OCI-LY7 (cell line): Measurements from ENCODE around the gene NAP1L4. TPM values are rescaled to one million over a fixed set of nuclear protein-coding genes. Genes with fewer than 3 reads are reported as not detected.

Source experiments
- BruUV-seq: library from RNA; stranded (reverse); fragments of 400-500 nt; replicated peaks from 2 replicates; lab custom pipeline; 2021; lab: Mats Ljungman, UMichigan
- CTCF ChIA-PET: fragments of 300-600 bp; sonication (Branson Sonifier 250); formaldehyde crosslinking; loops from one replicate; lab custom pipeline; 2022; ENCODE audit warnings: antibody characterized with exemption; ENCODE audit not compliant: unreplicated experiment; lab: Charles Lee
- POLR2A ChIA-PET: fragments of 300-600 bp; sonication (Branson Sonifier 250); formaldehyde crosslinking; loops from one replicate; lab custom pipeline; 2022; ENCODE audit warnings: antibody characterized with exemption; lab: Charles Lee
- DNase-seq: peaks from one replicate; pipeline ENCODE4 v3.0.0-alpha.2; 2015; ENCODE audit warnings: low spot score
- H2AFZ ChIP-seq: fragments of 200-600 bp; sonication (generic), shearing (Covaris generic); 2 replicates; pipeline ENCODE4 v1.6.1; 2014; ENCODE audit warnings: mild to moderate bottlenecking, antibody characterized with exemption, low read length, moderate library complexity
- H3K27ac ChIP-seq: fragments of 200-600 bp; sonication (generic); 2 replicates; pipeline ENCODE4 v1.5.1; 2014; ENCODE audit warnings: mixed run types, low read depth, mild to moderate bottlenecking, moderate library complexity, low read length, inconsistent platforms; ENCODE audit not compliant: poor library complexity, severe bottlenecking
- H3K36me3 ChIP-seq: fragments of 200-600 bp; sonication (generic); 2 replicates; pipeline ENCODE4 v1.6.1; 2014; ENCODE audit warnings: mild to moderate bottlenecking, antibody characterized with exemption, low read length, moderate library complexity, mixed read lengths; ENCODE audit not compliant: insufficient read depth
- H3K4me1 ChIP-seq: fragments of 200-600 bp; sonication (generic); 2 replicates; pipeline ENCODE4 v1.5.1; 2014; ENCODE audit warnings: mild to moderate bottlenecking, low read length; ENCODE audit not compliant: insufficient read depth, poor library complexity, severe bottlenecking
- H3K4me2 ChIP-seq: fragments of 200-600 bp; sonication (generic); 2 replicates; pipeline ENCODE4 v1.6.1; 2014; ENCODE audit warnings: mild to moderate bottlenecking, low read length
- H3K4me3 ChIP-seq: fragments of 200-600 bp; sonication (generic); 2 replicates; pipeline ENCODE4 v1.5.1; 2014; ENCODE audit warnings: mild to moderate bottlenecking, low read depth, low read length; ENCODE audit not compliant: poor library complexity, severe bottlenecking
- H3K79me2 ChIP-seq: fragments of 200-600 bp; sonication (generic); 2 replicates; pipeline ENCODE4 v1.6.1; 2016; ENCODE audit warnings: low read depth, mild to moderate bottlenecking, low read length, moderate library complexity, mixed read lengths; ENCODE audit not compliant: insufficient read depth
- H3K9me2 ChIP-seq: fragments of 200-600 bp; sonication (generic); 2 replicates; pipeline ENCODE4 v1.6.1; 2016; ENCODE audit warnings: mild to moderate bottlenecking, low read length, mixed read lengths; ENCODE audit not compliant: insufficient read depth
- H3K9me3 ChIP-seq: fragments of 200-600 bp; sonication (generic); 2 replicates; pipeline ENCODE4 v1.6.1; 2014; ENCODE audit warnings: mild to moderate bottlenecking, mixed run types, low read length, mixed read lengths
- H4K20me1 ChIP-seq: fragments of 200-600 bp; sonication (generic); 2 replicates; pipeline ENCODE4 v1.6.1; 2014; ENCODE audit warnings: mild to moderate bottlenecking, antibody characterized with exemption, low read length, moderate library complexity, mixed read lengths; ENCODE audit not compliant: insufficient read depth
- EZH2phosphoT487 ChIP-seq: fragments of 200-600 bp; sonication (generic); IDR thresholded peaks from 2 replicates; pipeline ENCODE4 v1.6.1; 2018; ENCODE audit warnings: low read depth, borderline replicate concordance, mild to moderate bottlenecking, mixed run types, antibody characterized with exemption, low read length, moderate library complexity, mixed read lengths
- intact Hi-C: fragments of 100-400 bp; cut with micrococcal nuclease; formaldehyde crosslinking; loops from one replicate; pipeline ENCODE4 v1.10.0; 2022; ENCODE audit not compliant: unreplicated experiment
- total RNA-seq, 2 experiments: library from RNA; depleted of rRNA in 1 of 2; stranded (reverse); fragments of >200 nt in 1 of 2; shearing (Covaris generic) in 1 of 2; gene quantifications; 2 replicates each; pipeline ENCODE4 v1.2.3, GENCODE V29; 2014 to 2022
- TF ChIP-seq, protein P1 (sequence below): fragments of 200-600 bp; sonication (generic); conservative IDR thresholded peaks from 2 replicates; pipeline ENCODE4 v1.5.1; 2014; ENCODE audit warnings: mild to moderate bottlenecking, antibody characterized with exemption, low read length, moderate library complexity, mixed read lengths

The NAP1L4 gene
- total RNA-seq, 2 experiments from 2014 or later: 152 to 183 TPM

DNA sequence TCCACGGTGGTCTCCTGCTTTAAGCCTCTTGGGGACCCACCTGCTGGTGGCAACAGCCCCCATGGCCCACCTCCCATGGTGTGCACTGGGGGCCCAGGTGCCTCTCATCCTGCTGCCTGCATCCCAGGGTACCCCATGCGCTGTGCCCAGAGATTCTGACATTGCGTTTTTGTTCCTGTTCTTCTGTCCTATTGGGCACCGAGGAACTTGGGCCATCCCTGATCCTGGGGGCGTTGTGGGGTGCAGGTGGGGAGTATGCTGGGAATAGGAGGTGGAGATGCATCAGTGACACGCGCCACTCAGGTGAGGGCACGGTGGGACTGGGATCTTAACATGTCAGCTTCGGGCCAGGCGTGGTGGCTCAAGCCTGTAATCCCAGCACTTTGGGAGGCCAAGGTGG, 12.4 kb upstream of the NAP1L4 start:
- Histone ChIP-seq H2AFZ (no peak overlapping the region), H3K9me2 (no peaks in the 10 kb centered on the region), H3K4me2 (no peak overlapping the region), H3K27ac (no peak overlapping the region), H3K36me3 (peaks cover 56% of the 10 kb centered on the region), H3K79me2 (no peaks in the 10 kb centered on the region), H3K4me1 (no peaks in the 10 kb centered on the region), H4K20me1 (no peaks in the 10 kb centered on the region), H3K9me3 (no peaks in the 10 kb centered on the region), H3K4me3 (no peak overlapping the region)
- TF ChIP-seq, protein P1, sequence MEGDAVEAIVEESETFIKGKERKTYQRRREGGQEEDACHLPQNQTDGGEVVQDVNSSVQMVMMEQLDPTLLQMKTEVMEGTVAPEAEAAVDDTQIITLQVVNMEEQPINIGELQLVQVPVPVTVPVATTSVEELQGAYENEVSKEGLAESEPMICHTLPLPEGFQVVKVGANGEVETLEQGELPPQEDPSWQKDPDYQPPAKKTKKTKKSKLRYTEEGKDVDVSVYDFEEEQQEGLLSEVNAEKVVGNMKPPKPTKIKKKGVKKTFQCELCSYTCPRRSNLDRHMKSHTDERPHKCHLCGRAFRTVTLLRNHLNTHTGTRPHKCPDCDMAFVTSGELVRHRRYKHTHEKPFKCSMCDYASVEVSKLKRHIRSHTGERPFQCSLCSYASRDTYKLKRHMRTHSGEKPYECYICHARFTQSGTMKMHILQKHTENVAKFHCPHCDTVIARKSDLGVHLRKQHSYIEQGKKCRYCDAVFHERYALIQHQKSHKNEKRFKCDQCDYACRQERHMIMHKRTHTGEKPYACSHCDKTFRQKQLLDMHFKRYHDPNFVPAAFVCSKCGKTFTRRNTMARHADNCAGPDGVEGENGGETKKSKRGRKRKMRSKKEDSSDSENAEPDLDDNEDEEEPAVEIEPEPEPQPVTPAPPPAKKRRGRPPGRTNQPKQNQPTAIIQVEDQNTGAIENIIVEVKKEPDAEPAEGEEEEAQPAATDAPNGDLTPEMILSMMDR: no peak
- no peak for TF ChIP-seq EZH2phosphoT487
- no peak for DNase-seq
- intact Hi-C loops: no loop called here
- CTCF ChIA-PET: no interaction called here
- POLR2A ChIA-PET: no interaction called here
- BruUV-seq: no TSS peak

GRCh38 chr11:3003396-3004231, 11.5 kb upstream of the NAP1L4 start:
- no peak overlapping the region for H3K4me3 ChIP-seq
- no peak overlapping the region for H2AFZ ChIP-seq
- intact Hi-C loops: no loop called here
- no peaks in the 10 kb centered on the region for H3K4me1 ChIP-seq
- CTCF ChIA-PET: no interaction called here
- H3K9me2 ChIP-seq: no peaks in the 10 kb centered on the region
- no TSS peak for BruUV-seq
- POLR2A ChIA-PET: interaction anchor here (1.3 to 1.5 kb wide), 2 partner anchors 11 to 12 kb away, joined by 3 read pairs; partner anchors contain the start of gene NAP1L4
- H4K20me1 ChIP-seq: no peaks in the 10 kb centered on the region
- no peak overlapping the region for H3K4me2 ChIP-seq
- no peak for DNase-seq
- H3K79me2 ChIP-seq: no peaks in the 10 kb centered on the region
- H3K9me3 ChIP-seq: no peaks in the 10 kb centered on the region
- TF ChIP-seq, protein P1: no peak
- TF ChIP-seq EZH2phosphoT487: no peak
- H3K27ac ChIP-seq: no peak overlapping the region
- H3K36me3 ChIP-seq: peaks cover 56% of the 10 kb centered on the region

DNA sequence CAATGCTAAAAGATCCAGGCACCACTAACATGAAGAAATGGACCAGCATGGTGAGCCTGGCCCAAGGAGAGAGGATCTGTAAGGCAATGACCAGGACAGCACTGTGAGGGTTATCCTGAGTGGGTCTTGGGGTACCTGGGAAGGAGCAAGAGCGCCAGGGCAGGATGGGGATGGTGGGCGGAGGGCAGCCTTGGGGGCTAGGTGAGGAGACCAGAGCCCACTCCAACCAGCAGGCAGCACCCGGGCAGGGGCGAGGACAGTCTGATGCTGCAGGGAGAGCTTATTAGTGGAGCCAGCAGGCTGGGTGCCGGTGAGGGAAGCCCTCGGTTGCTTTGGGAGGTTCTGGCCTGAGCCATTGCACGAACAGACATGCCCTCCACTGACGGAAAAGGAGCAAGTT, 10.7 kb upstream of the NAP1L4 start:
- Histone ChIP-seq H3K36me3 (peaks cover 54% of the 10 kb centered on the region), H3K4me2 (no peak overlapping the region)
- TF ChIP-seq, protein P1: no peak
- TF ChIP-seq EZH2phosphoT487: no peak

More for the DNA sequence above, 10.7 kb upstream of the NAP1L4 start:
- Histone ChIP-seq H3K9me2 (no peaks in the 10 kb centered on the region), H4K20me1 (no peaks in the 10 kb centered on the region), H2AFZ (no peak overlapping the region), H3K9me3 (no peaks in the 10 kb centered on the region), H3K27ac (no peak overlapping the region), H3K4me1 (no peaks in the 10 kb centered on the region), H3K4me3 (no peak overlapping the region), H3K79me2 (no peaks in the 10 kb centered on the region)
- POLR2A ChIA-PET: interaction anchor here (1.3 to 1.5 kb wide), 2 partner anchors 11 to 12 kb away, joined by 3 read pairs; partner anchors contain the start of gene NAP1L4
- CTCF ChIA-PET: no interaction called here
- BruUV-seq: no TSS peak
- no peak for DNase-seq
- intact Hi-C loops: no loop called here
